ENCODE measurements around the gene CD69. TPM values are rescaled to one million over a fixed set of nuclear protein-coding genes. Genes with fewer than 3 reads are reported as not detected.
"Not testable (repeated sequence)": the region's sequence is repeated elsewhere in the genome, so short reads cannot be mapped to it uniquely, and the experiment has no call there.

Gene CD69
- total and polyA plus RNA-seq, 12 donors: 0.39 to 4.6 (median 1.5) TPM; not detected in 1

DNA sequence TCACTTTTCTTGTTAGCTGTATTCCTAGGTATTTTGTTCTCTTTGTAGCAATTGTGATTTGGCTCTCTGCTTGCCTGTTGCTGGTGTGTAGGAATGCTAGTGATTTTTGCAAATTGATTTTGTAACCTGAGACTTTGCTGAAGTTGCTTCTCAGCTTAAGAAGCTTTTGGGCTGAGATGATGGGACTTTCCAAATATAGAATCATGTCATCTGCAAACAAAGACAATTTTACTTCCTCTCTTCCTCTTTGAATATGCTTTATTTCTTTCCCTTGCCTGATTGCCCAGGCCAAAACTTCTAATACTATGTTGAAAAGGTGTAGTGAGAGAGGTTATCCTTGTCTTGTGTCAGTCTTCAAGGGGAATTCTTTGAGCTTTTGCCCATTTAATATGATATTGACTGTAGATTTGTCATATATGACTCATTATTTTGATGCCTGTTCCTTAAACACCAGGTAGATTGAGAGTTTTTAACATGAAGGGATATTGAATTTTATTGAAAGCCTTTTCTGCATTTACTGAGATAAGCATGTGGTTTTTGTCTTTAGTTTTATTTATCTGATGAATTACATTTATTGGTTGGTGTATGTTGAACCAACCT lies 54.5 kb downstream of the CD69 start:
- Histone ChIP-seq H3K27ac (no peak overlapping the region), H3K4me3 (no peak overlapping the region), H3K9me3 (replicated peaks in 1 of 3) (no peaks in the 10 kb centered on the region), H3K36me3 (replicated peaks in 1 of 2) (no peaks in the 10 kb centered on the region), H3K4me1 (replicated peaks in 1 of 2) (no peaks in the 10 kb centered on the region), H3K27me3 (no peaks in the 10 kb centered on the region)
- no peak for TF ChIP-seq POLR2A (IDR thresholded peaks at IDR 0.05)
- TF ChIP-seq, protein P1, sequence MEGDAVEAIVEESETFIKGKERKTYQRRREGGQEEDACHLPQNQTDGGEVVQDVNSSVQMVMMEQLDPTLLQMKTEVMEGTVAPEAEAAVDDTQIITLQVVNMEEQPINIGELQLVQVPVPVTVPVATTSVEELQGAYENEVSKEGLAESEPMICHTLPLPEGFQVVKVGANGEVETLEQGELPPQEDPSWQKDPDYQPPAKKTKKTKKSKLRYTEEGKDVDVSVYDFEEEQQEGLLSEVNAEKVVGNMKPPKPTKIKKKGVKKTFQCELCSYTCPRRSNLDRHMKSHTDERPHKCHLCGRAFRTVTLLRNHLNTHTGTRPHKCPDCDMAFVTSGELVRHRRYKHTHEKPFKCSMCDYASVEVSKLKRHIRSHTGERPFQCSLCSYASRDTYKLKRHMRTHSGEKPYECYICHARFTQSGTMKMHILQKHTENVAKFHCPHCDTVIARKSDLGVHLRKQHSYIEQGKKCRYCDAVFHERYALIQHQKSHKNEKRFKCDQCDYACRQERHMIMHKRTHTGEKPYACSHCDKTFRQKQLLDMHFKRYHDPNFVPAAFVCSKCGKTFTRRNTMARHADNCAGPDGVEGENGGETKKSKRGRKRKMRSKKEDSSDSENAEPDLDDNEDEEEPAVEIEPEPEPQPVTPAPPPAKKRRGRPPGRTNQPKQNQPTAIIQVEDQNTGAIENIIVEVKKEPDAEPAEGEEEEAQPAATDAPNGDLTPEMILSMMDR (IDR thresholded peaks at IDR 0.05): no peak
- DNase-seq: no peak
- intact Hi-C loops (cut with DNase I): loop anchor here in 1 of 2 donors (5.0 kb wide), 1 partner anchor 74 kb away; no protein-coding TSS in a partner anchor

DNA sequence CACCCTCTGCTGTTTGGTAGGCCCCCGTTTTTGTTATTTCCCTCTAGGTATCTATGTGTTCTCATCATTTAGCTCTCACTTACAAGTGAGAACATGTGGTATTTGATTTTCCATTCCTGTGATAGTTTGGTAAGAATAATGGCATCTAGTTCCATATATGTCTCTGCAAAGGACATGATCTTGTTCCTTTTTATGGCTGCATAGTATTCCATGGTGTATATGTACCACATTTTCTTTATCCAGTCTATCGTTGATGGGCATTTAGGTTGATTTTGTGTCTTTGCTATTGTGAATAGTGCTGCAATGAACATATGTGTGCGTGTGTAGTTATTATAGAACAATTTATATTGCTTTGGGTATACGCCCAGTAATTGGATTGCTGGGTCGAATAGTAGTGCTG lies 56.1 kb downstream of the CD69 start:
- H3K4me3 ChIP-seq; H3K4me1 ChIP-seq (replicated peaks in 1 of 2); H3K27me3 ChIP-seq; intact Hi-C loops (cut with DNase I); H3K9me3 ChIP-seq (replicated peaks in 1 of 3); H3K27ac ChIP-seq; DNase-seq; H3K36me3 ChIP-seq (replicated peaks in 1 of 2): not testable (repeated sequence)
- WGBS, 4 donors: 85 to 89% (median 87%) methylated on average over 5 of the region's 5 CpGs

Other genes starting within 250 kb of the CD69 start
- gene KLRB1, start 153.0 kb downstream of the CD69 start, total RNA-seq: 1 to 10 TPM in 2 of 9 donors, under 1 TPM in 6, not detected in 1; 0.18 to 1.7 (median 0.65) TPM
- under 1 TPM; 0.13 to 0.48 (median 0.24) TPM for gene KLRB1, start 153.0 kb downstream of the CD69 start, polyA plus RNA-seq
- 10 to 100 TPM in 1 of 9 donors, 1 to 10 TPM in 8; 1.9 to 12.3 (median 3.5) TPM for gene CLEC2D, start 91.2 kb downstream of the CD69 start, total RNA-seq
- gene CLEC2D, start 91.2 kb downstream of the CD69 start, polyA plus RNA-seq: 10 to 100 TPM in 1 of 3 donors, 1 to 10 TPM in 1, under 1 TPM in 1; 0.75 to 12.4 (median 3.0) TPM
- 1 to 10 TPM in 4 of 9 donors, under 1 TPM in 1, not detected in 4; 0.38 to 1.9 (median 1.3) TPM for gene CLECL1, start 27.8 kb downstream of the CD69 start, total RNA-seq
- 1 to 10 TPM in 2 of 3 donors, under 1 TPM in 1; 0.56 to 1.5 (median 1.1) TPM for gene CLECL1, start 27.8 kb downstream of the CD69 start, polyA plus RNA-seq
- under 1 TPM in 4 of 9 donors, not detected in 5; 0.17 to 0.61 (median 0.41) TPM for gene KLRF1, start 66.6 kb upstream of the CD69 start, total RNA-seq
- gene KLRF1, start 66.6 kb upstream of the CD69 start, polyA plus RNA-seq: under 1 TPM in 1 of 3 donors, not detected in 2; 0.61 TPM
- 10 to 100 TPM in 4 of 9 donors, 1 to 10 TPM in 5; 3.9 to 17.0 (median 8.8) TPM for gene CLEC2B, start 108.5 kb upstream of the CD69 start, total RNA-seq
- 10 to 100 TPM; 10.8 to 17.7 (median 11.2) TPM for gene CLEC2B, start 108.5 kb upstream of the CD69 start, polyA plus RNA-seq
- gene KLRF2, start 120.6 kb upstream of the CD69 start, total RNA-seq: not detected
- gene KLRF2, start 120.6 kb upstream of the CD69 start, polyA plus RNA-seq: not detected
- gene CLEC2A, start 171.5 kb upstream of the CD69 start, total RNA-seq: not detected
- gene CLEC2A, start 171.5 kb upstream of the CD69 start, polyA plus RNA-seq: not detected
- 1 to 10 TPM in 5 of 9 donors, under 1 TPM in 2, not detected in 2; 0.36 to 2.3 (median 1.4) TPM for gene CLEC12A, start 210.5 kb upstream of the CD69 start, total RNA-seq
- gene CLEC12A, start 210.5 kb upstream of the CD69 start, polyA plus RNA-seq: 1 to 10 TPM in 2 of 3 donors, under 1 TPM in 1; 0.51 to 2.0 (median 1.8) TPM
- gene CLEC1B, start 238.2 kb upstream of the CD69 start, total RNA-seq: 1 to 10 TPM in 2 of 9 donors, under 1 TPM in 3, not detected in 4; 0.22 to 2.8 (median 0.46) TPM
- 1 to 10 TPM in 1 of 3 donors, under 1 TPM in 1, not detected in 1; 0.34 to 1.3 TPM for gene CLEC1B, start 238.2 kb upstream of the CD69 start, polyA plus RNA-seq
- under 1 TPM in 2 of 9 donors, not detected in 7; 0.11 to 0.14 TPM for gene CLEC12B, start 249.7 kb upstream of the CD69 start, total RNA-seq
- gene CLEC12B, start 249.7 kb upstream of the CD69 start, polyA plus RNA-seq: under 1 TPM in 1 of 3 donors, not detected in 2; 0.07 TPM

All from adrenal gland (tissue), 12 donors.